ENCODE results near the gene TMEM8B.
A peak's percentile ranks its signal among the peaks of the same experiment; 100 is the strongest.

Gene TMEM8B

GRCh38 chr9:35841645-35841900, 12.5 kb downstream of the TMEM8B start:
- no peak for DNase-seq (ENCODE audit: low read depth)

- no peak for DNase-seq (ENCODE audit: low read depth)
Measured at GRCh38 chr9:35842020-35842745, 13.2 kb downstream of the TMEM8B start.

- DNase-seq (ENCODE audit: low read depth): no peak
Measured at GRCh38 chr9:35842795-35843194, 13.8 kb downstream of the TMEM8B start.

- peak; percentile 75 for DNase-seq (ENCODE audit: low read depth)
Measured at GRCh38 chr9:35844628-35845270, 15.7 kb downstream of the TMEM8B start.

- DNase-seq (ENCODE audit: low read depth): no peak
Measured at GRCh38 chr9:35845824-35846771, 17.1 kb downstream of the TMEM8B start.

- DNase-seq (ENCODE audit: low read depth): no peak
Measured at GRCh38 chr9:35847792-35848572, 19.0 kb downstream of the TMEM8B start.

- no peak for DNase-seq (ENCODE audit: low read depth)
Measured at GRCh38 chr9:35852267-35852815, 23.3 kb downstream of the TMEM8B start.

GRCh38 chr9:35852876-35853865, 24.1 kb downstream of the TMEM8B start:
- DNase-seq (ENCODE audit: low read depth): no peak

GRCh38 chr9:35854091-35854762, 25.2 kb downstream of the TMEM8B start:
- DNase-seq (ENCODE audit: low read depth): no peak

- DNase-seq (ENCODE audit: low read depth): no peak
Measured at GRCh38 chr9:35856206-35856605, 27.2 kb downstream of the TMEM8B start.

GRCh38 chr9:35856882-35857281, 27.9 kb downstream of the TMEM8B start:
- DNase-seq (ENCODE audit: low read depth): no peak

- no peak for DNase-seq (ENCODE audit: low read depth)
Measured at GRCh38 chr9:35858458-35858857, 29.4 kb downstream of the TMEM8B start.

- no peak for DNase-seq (ENCODE audit: low read depth)
Measured at GRCh38 chr9:35859310-35859989, 30.4 kb downstream of the TMEM8B start.

GRCh38 chr9:35859990-35860339, 30.9 kb downstream of the TMEM8B start:
- no peak for DNase-seq (ENCODE audit: low read depth)

GRCh38 chr9:35861161-35861897, 32.3 kb downstream of the TMEM8B start:
- no peak for DNase-seq (ENCODE audit: low read depth)

- DNase-seq (ENCODE audit: low read depth): no peak
Measured at GRCh38 chr9:35862328-35862727, 33.3 kb downstream of the TMEM8B start.

GRCh38 chr9:35863583-35863982, 34.6 kb downstream of the TMEM8B start:
- no peak for DNase-seq (ENCODE audit: low read depth)

- no peak for DNase-seq (ENCODE audit: low read depth)
Measured at GRCh38 chr9:35864695-35865255, 35.7 kb downstream of the TMEM8B start.

All from fibroblast of the conjunctiva (primary cell).